Hematopoietic multipotent progenitor cell treated with erythropoietin and hydrocortisone succinate and interleukin-3 and kit ligand, for 6 days (in vitro differentiated cells): Measurements from ENCODE around the gene RPS15.
"Not testable (repeated sequence)": the region's sequence is repeated elsewhere in the genome, so short reads cannot be mapped to it uniquely, and the experiment has no call there.

Experiments used
- DNase-seq: peaks from one replicate; pipeline ENCODE4 v3.0.0-alpha.2; 2015

RPS15 gene

GRCh38 chr19:1471010-1471514 lies 32.9 kb downstream of the RPS15 start:
- DNase-seq: peak; percentile 62

- DNase-seq: peak; percentile 46
Measured at GRCh38 chr19:1471515-1472160, 33.4 kb downstream of the RPS15 start.

- DNase-seq: no peak
Measured at GRCh38 chr19:1472231-1473084, 34.3 kb downstream of the RPS15 start.

- DNase-seq: no peak
Measured at GRCh38 chr19:1473085-1473851, 35.1 kb downstream of the RPS15 start.

- DNase-seq: no peak
Measured at GRCh38 chr19:1474011-1474764, 36.0 kb downstream of the RPS15 start.

GRCh38 chr19:1474765-1475351 lies 36.7 kb downstream of the RPS15 start:
- DNase-seq: no peak

- no peak for DNase-seq
Measured at GRCh38 chr19:1475751-1476437, 37.7 kb downstream of the RPS15 start.

GRCh38 chr19:1477056-1477455 lies 38.9 kb downstream of the RPS15 start:
- DNase-seq: not testable (repeated sequence)

- peak; percentile 97 for DNase-seq
Measured at GRCh38 chr19:1478934-1479707, 40.9 kb downstream of the RPS15 start, which contains the start of gene C19orf25. C19orf25 (minus strand) TSS chr19:1479215; CDS start chr19:1478903, 312 bp downstream.

- no peak for DNase-seq
Measured at GRCh38 chr19:1481224-1481892, 43.2 kb downstream of the RPS15 start.

- no peak for DNase-seq
Measured at GRCh38 chr19:1481893-1482360, 43.7 kb downstream of the RPS15 start.

- DNase-seq: no peak
Measured at GRCh38 chr19:1482361-1483130, 44.4 kb downstream of the RPS15 start.

GRCh38 chr19:1483131-1483978 lies 45.2 kb downstream of the RPS15 start:
- no peak for DNase-seq

- DNase-seq: no peak
Measured at GRCh38 chr19:1483979-1484428, 45.8 kb downstream of the RPS15 start.

- DNase-seq: no peak
Measured at GRCh38 chr19:1486720-1487575, 48.8 kb downstream of the RPS15 start.

GRCh38 chr19:1487576-1488281 lies 49.5 kb downstream of the RPS15 start:
- DNase-seq: no peak
